GM04503 (cell line): Measurements from ENCODE around the gene ZNF516.

Experiments
- DNase-seq: peaks from one replicate; pipeline ENCODE4 v3.0.0-alpha.2; 2012; ENCODE audit warnings: low read depth

Gene ZNF516

DNA sequence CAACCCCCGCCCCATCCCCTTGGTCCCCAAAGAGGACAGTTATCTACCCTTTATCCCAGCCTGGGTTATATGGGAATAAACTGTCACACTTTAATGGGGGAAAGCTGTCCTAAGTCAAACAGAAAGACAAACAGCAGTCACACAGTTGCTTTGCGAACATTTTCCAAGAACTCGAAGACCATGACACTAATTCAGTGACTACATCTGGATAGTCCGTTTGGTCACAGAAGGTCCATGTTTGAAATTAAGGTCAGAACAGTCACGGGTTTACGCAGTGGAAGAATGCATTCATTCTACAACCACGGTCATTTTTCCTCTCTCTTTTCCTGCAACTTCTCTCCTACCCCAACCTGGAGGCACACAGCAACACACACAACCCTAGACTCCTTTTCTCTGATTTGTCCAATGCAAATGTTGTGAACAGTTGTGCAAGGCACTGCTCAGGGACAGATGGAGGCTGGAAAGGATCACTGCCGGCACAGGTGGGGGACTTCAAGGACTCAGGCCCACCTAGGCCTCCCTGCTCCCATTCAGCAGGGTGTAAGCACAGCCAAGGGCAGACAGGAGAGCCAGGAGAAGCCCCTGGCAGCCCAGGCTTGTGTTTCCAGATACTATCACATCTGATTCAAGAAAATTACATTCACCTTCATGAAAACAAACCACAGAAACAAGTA lies 39.9 kb downstream of the ZNF516 start:
- no peak for DNase-seq

GRCh38 chr18:76454418-76454817 lies 40.6 kb downstream of the ZNF516 start:
- DNase-seq = no peak

- DNase-seq = no peak
Observed at GRCh38 chr18:76453932-76454331, 41.1 kb downstream of the ZNF516 start.

DNA sequence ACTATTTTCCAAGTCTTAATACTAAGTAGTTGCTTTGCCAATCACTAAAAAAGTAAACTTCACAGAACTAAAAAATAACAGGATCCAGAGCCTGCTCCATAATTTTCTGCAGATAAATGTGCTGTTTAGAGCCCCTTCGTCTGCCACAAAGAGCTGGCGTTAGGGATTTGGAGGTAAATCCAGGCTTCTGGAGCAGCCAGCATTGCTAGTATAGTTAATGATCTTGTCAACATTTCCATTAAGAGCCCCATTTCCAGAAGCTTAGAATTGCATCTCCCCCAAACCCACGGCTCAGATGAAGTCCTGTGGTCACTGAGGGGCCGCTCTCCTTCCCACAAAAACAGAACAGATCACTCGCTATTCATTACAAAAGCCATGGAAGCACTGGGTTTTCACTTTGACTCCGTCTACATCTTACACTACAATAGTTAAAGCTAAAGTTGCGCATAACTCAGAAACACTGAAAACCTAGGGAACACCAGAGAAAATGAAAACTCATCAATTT lies 41.9 kb downstream of the ZNF516 start:
- DNase-seq = no peak

- no peak for DNase-seq
Observed at GRCh38 chr18:76452357-76452756, 42.7 kb downstream of the ZNF516 start.

DNA sequence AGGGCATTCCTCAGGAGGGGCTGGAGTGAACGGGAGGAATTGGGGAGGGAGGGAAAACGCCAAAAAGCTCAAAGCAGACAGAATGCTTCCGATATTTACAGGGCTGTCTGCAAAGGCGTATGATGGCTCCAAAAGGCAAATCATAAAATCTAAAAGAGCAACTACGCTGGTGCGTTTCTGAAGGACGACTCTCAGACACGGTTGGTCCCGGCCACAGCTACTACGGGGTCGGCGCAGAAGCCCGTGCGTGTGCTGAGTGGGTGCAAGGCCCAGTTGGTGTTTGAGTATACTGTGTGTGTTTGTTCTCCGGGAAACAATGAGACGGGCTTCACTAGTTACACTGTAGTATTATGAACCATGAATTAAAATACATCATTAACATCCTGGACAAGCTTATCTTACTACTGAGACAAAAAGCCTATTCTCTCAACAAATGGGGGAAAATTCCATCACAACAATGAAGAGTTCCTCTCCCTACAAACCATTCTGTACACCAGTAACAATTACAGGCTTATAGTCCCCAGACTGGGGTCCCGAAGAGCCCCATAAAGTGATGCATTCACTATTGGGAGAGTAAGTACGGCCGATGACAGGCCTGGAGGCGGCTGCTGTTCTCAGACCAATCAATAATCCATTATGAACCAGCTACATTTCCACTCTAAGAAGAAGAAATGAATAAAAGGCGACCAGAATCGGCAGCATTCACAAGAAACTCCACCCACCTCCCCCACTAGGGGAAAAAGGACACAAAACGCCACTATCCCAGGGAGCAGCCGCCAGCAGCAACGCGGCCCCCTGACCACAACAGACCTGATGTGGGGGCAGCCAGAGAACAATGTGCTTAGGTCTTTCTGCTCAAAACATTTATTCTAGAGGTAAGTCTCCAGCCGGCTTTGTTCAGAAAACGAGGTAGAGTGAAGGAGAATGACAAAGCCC lies 43.4 kb downstream of the ZNF516 start:
- DNase-seq = no peak

DNA sequence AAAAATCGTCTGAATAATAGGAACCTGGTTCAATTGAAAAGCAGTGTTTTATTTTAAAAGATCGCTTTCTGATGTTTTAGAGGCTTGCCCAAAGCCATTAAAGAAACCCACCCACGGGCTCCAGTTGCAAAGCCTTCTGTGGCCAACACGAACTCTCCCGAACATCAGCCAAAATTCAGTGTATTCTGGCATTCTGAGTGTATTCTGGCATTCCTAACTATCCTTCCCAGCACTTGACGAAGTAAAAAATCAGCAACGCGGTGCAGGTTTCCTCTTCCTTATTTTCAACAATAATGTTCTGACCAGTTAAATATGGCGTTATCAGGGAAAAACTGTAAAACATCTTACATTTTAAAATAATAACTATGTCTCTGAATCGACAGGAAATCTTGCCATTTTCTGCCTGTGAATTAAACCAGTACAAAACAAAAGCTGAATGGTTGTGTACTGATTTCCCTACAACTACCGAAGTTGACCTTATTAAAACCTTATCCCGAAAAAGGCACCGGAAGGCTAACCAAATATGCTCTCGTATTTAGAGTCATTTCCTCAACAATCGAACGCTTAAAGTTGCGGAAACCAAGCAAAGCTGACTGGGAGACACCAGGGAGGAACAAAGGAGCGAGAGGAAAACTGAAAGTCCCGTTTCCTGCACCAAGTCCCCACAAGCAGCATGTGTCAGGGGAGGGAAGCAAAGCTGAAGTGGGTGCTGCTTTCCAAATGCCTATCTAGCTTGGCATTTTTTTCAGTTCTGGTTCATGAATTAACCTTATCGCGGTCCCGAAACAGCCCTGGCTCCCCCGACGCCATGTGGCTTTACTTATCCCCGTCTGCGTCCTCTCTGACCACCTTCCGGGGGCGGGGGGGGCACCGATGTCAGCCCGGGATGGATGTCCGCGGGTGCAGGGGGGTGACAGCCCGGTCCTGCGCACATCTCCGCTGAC lies 44.3 kb downstream of the ZNF516 start:
- DNase-seq = no peak

DNA sequence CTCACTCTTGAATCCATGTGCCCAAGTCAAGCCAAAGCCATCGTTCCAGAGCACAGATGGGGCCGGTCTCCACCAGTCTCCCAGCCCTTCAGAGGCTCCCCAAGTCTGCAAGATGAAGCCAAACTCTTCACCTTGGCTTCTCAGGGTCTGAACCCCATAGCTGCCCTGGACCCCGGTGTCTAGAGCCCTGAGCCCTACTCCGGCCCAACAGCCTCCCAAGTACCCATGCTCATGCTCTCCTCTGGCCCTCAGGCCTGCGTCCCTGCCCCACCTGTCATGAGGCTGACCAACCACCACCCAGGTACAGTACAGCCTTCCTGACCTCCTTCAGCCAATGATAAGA lies 46.0 kb downstream of the ZNF516 start:
- no peak for DNase-seq

DNA sequence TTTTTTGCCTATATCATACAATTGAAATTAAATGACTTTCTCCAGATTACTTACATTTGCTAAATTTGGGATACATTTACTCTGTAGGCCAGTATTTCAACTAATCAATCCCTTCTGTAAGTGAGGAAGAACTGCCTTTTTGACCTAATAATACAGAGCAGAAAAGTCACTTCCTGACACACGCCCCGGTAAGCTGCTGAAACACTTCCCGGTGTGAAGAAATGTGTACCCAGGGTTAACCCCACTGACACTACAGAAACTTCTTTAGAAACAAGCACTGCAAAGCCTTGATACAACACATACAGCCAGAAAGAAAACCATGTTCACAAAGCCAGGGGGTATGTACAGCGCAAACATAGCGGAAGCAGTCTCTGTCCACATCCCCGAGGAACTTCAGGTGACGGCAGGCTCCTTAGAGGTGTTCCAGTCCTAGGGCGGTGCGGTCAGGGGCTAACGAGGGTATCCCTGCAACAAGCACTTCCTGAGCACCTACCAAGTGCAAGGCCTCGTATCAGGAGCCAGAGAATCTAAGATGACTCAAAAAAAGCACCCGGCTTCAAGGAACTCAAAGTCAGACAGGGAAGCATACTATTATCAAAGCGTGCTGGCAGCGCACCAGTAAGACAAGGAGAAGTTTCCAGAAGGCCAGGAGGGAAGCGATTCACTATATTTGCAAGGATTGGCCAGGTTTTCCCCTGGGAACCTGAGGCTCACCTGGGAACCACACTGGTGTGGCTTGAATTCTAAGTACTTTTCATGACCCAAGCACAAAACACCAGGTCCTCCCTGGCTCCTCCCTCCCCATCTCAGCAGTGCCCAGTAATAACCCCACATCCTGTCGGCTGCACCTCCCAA lies 46.6 kb downstream of the ZNF516 start:
- no peak for DNase-seq

DNA sequence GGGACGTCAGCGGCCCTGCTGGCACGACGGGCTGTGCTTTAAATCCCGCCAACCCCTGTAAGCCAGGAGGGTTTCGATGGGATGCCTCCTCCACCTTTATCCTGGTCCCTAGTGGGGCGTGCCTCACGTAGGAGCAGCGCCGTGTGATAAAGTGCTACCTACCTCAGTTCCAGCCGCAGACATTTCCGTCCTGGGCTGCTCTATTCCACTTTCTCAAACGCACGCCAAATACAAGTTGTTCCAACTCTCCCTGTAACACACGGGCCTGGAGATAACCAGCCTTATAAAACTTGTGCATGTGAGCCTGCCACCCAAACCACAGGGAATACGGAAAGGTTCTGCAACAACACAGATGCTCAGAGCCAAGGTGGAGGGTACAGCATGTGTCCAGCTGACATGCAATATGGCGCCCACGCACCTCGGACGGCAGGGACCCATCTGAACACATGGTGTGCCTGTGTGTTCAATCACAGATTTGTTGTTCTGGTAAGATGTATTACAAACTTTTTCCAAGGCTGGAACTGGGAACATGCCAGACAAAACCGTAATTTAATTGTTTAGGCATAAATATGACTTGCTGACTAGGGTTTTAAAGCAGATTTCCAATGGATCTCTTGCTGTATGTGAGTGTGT lies 47.7 kb downstream of the ZNF516 start:
- no peak for DNase-seq

DNA sequence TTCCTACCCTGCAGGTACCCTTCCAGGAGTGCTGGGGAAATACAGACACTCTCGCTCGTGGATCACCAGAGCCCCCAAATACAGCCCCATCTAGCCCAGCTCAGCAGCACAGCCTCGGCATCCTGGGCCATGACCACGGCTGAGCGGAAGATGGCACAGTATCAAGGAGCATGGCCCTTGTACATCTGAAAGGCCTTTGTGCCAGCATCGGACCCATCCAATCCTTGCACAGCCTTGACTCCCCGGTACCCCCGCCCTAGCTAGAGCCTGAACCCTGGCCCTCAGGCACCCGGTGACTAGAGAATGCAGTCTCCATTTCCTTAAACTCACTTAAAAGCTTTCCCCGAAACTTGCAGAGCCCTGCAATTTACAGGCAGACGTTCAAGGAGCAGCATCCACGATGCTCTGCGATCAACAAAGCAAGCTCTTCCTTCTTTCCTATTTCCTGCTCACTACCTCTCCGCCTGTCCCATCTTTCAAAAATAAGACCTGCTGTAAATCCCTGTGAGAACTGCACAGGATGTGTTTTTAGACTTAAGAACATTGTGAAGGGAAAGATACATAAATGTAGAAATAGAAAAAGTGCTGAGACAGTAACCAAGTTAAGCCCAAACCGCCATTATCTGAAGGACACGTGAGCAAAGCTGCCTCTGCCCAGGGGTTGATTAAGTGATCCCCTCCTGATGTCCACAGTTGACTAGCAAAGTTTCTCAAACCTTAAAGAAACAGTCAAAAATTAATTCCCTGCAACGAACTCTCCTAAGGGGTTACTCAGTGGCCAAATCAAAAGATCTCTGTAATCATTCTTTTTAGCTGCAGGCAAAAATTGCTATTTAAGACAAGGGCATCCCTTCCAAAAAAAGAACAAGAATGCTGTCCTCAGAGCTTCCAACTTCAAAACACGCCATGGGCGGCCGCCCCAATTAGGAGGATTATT lies 48.5 kb downstream of the ZNF516 start:
- DNase-seq = no peak

DNA sequence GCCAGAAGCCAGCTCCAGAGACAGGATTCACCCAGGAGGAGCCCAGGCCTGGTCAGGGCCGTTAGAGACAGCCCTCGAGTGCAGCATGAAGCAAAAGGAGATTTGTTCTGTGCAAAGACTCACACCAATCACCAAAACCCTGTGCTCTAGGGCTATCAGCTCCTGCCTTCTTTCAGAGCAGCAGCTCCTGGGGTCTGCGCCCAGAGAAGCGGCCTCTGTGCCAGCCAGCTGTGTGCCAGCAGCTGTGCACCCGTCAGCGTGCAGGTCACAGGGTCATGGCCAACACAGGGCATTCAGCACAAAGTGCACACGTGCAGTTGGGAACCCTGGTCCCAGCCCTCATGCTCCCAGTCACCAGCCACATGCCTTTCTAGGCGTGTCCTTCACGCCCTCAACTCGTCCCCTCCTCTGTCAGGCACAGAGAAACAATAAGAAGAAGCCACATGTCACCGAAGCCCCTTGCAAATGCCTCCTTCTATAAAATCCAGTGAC lies 49.3 kb downstream of the ZNF516 start:
- DNase-seq = no peak

DNA sequence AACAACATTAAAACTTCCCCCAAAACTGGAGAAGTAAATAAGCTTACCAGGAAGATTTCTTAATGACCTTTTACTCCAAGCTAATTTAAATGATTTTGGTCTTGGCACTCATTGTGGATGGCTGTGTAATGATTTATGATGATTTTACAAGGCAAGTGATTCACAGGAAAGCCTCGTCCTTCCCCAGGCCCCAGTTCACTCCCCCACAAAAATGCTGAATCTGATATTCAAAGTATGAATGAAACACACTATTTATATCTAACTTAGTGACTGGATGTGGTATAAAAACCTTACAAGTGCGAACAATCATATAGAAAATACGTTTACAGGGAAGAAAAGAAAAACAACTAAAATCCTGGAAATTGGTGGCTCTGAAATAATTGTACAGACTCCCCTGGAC lies 49.8 kb downstream of the ZNF516 start:
- peak; percentile 74 for DNase-seq

GRCh38 chr18:76444446-76445105 lies 50.5 kb downstream of the ZNF516 start:
- DNase-seq = no peak

DNA sequence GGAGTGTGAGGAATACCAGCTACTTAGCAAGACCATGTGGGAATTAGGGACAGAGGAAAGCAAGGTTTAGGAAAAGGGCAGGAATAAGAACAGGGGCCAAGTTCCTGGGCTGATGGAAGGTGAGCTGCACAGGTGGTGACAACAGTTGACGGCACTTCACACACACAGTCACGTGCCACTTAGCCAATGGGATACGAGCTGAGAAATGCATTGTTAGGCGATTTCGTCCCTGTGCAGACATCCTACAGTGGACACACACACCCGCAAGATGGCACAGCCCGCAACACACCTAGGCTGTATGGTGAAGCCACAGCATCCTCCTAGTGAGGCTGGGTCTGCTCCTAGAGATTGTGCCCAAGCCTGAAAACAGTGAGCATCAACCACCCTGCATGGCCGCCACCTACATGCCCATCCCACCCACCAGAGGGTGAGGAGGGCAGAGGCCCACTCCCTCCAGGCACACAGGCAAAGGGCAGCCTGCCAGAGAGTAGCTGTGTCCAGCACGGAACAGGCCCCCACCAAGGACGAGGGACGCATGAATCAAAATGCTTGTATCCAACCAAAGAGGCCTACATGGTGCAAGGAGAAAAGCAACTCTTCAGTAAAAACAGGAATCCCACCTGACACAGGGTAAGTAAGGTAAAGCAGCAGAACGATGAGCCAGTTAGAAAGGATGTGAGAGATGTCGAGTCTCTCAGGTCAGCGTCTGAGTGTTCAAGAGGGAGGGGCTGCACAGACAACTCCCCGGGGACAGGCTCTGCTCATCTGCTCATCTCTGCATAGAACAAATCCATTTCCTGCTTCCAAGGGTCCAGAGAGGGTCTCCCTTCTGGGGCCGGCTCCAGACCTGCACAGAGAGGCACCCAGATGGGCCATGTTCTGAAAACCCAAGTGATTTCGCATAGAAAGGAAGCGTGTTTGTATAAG lies 51.3 kb downstream of the ZNF516 start:
- DNase-seq = no peak

GRCh38 chr18:76442413-76443171 lies 52.5 kb downstream of the ZNF516 start:
- no peak for DNase-seq
